Endothelial cell of umbilical vein (primary cell): ENCODE measurements around the gene KLK1. TPM values are rescaled to one million over a fixed set of nuclear protein-coding genes. Genes with fewer than 3 reads are reported as not detected.

ENCODE experiments used
- BruUV-seq: library from RNA; stranded (reverse); fragments of 400-500 nt; replicated peaks from 2 replicates; lab custom pipeline; 2021; lab: Mats Ljungman, UMichigan
- CTCF ChIA-PET: fragments of 300-600, 350-600 bp; sonication (Branson Sonifier 250); formaldehyde crosslinking; loops from one replicate; lab custom pipeline; 2021; ENCODE audit warnings: antibody characterized with exemption, inconsistent platforms; lab: Charles Lee
- POLR2A ChIA-PET: fragments of 300-600, 350-600 bp; sonication (Branson Sonifier 250); formaldehyde crosslinking; loops from one replicate; lab custom pipeline; 2021; ENCODE audit warnings: antibody characterized with exemption, inconsistent platforms; lab: Charles Lee
- DNase-seq: peaks from one replicate; pipeline ENCODE4 v3.0.0-alpha.2; 2011; ENCODE audit warnings: low read depth, low spot score
- FAIRE-seq: peaks from 2 replicates; lab custom pipeline; 2011; peaks lifted over from hg19 to GRCh38; lab: Jason Lieb, UNC
- H2AFZ ChIP-seq: 2 replicates; pipeline ENCODE4 v1.6.0; 2012; ENCODE audit warnings: low read depth, low read length, control low read depth, inconsistent platforms
- H3K27ac ChIP-seq: 2 replicates; pipeline ENCODE4 v1.5.1; 2011; ENCODE audit warnings: low read depth, mild to moderate bottlenecking, control low read depth, low read length, moderate library complexity; ENCODE audit not compliant: insufficient read depth
- H3K27me3 ChIP-seq, 2 experiments: 2 replicates each; pipeline versions ENCODE4 v1.6.0 to v1.6.1; 2011; ENCODE audit warnings: low read length in 2 of 2, mixed read lengths in 1 of 2; ENCODE audit not compliant: control insufficient read depth in 2 of 2, insufficient read depth in 2 of 2
- H3K36me3 ChIP-seq, 2 experiments: 2 replicates in 1 of 2; 3 replicates in 1 of 2; pipeline ENCODE4 v1.5.1; 2011; ENCODE audit warnings: low read length in 2 of 2, mild to moderate bottlenecking in 1 of 2, moderate library complexity in 1 of 2; ENCODE audit not compliant: control insufficient read depth in 2 of 2, insufficient read depth in 2 of 2; ENCODE audit errors: extremely low read depth in 1 of 2
- H3K4me1 ChIP-seq: 3 replicates; pipeline ENCODE4 v1.5.1; 2011; ENCODE audit warnings: mild to moderate bottlenecking, low read length; ENCODE audit not compliant: control insufficient read depth, insufficient read depth; ENCODE audit errors: extremely low read depth
- H3K4me2 ChIP-seq: 2 replicates; pipeline ENCODE4 v1.6.1; 2011; ENCODE audit warnings: low read length, control low read depth, mixed read lengths; ENCODE audit not compliant: insufficient read depth
- H3K4me3 ChIP-seq, 3 experiments: fragments of 200-600 bp in 1 of 3; sonication (generic), shearing (Covaris generic) in 1 of 3; replicated peaks in 1 of 3; 2 replicates each; pipeline ENCODE4 v1.5.1; 2011 to 2016; ENCODE audit warnings: control low read depth in 3 of 3, low read length in 3 of 3, mild to moderate bottlenecking in 2 of 3, inconsistent platforms in 1 of 3, low read depth in 1 of 3, moderate library complexity in 1 of 3; ENCODE audit not compliant: insufficient read depth in 1 of 3
- H3K79me2 ChIP-seq: 2 replicates; pipeline ENCODE4 v1.6.0; 2012; ENCODE audit warnings: low read length, inconsistent platforms; ENCODE audit not compliant: control insufficient read depth, insufficient read depth
- H3K9ac ChIP-seq: replicated peaks from 2 replicates; pipeline ENCODE3; 2011; ENCODE audit warnings: low read length, control low read depth; ENCODE audit not compliant: insufficient read depth; ENCODE audit errors: extremely low read depth
- H3K9me1 ChIP-seq: replicated peaks from 3 replicates; pipeline ENCODE4 v1.6.0; 2011; ENCODE audit warnings: mild to moderate bottlenecking, low read length; ENCODE audit not compliant: control insufficient read depth, insufficient read depth; ENCODE audit errors: extremely low read depth
- H3K9me3 ChIP-seq: replicated peaks from 2 replicates; pipeline ENCODE4 v1.5.1; 2012; ENCODE audit warnings: low read length, inconsistent platforms; ENCODE audit not compliant: control insufficient read depth, insufficient read depth
- H4K20me1 ChIP-seq: replicated peaks from 2 replicates; pipeline ENCODE3; 2011; ENCODE audit warnings: mild to moderate bottlenecking, low read length; ENCODE audit not compliant: control insufficient read depth, insufficient read depth; ENCODE audit errors: extremely low read depth
- CTCF ChIP-seq, 2 donors: IDR thresholded peaks; 1 replicate in 1 of 2; 2 replicates in 1 of 2; pipeline ENCODE4 v1.5.1; 2011; ENCODE audit warnings: low read length in 2 of 2, mild to moderate bottlenecking in 2 of 2, moderate library complexity in 2 of 2, control low read depth in 1 of 2, inconsistent platforms in 1 of 2, low read depth in 1 of 2; ENCODE audit not compliant: insufficient read depth in 1 of 2; ENCODE audit errors: extremely low read depth in 1 of 2
- EZH2 ChIP-seq: IDR thresholded peaks from 2 replicates; pipeline ENCODE4 v1.6.1; 2012; ENCODE audit warnings: borderline replicate concordance, low read depth, mild to moderate bottlenecking, moderate library complexity, low read length, inconsistent platforms; ENCODE audit not compliant: severe bottlenecking
- FOS ChIP-seq: IDR thresholded peaks from 2 replicates; pipeline ENCODE4 v1.6.1; 2011; ENCODE audit warnings: mild to moderate bottlenecking, low read length, moderate library complexity, borderline replicate concordance; ENCODE audit not compliant: insufficient read depth
- GATA2 ChIP-seq: IDR thresholded peaks from 2 replicates; pipeline ENCODE4 v1.7.0; 2011; ENCODE audit warnings: low read depth, mild to moderate bottlenecking, moderate library complexity, mixed read lengths, low read length; ENCODE audit not compliant: insufficient read length, insufficient read depth
- JUN ChIP-seq: IDR thresholded peaks from 2 replicates; pipeline ENCODE4 v1.6.1; 2011; ENCODE audit warnings: borderline replicate concordance, low read depth; ENCODE audit not compliant: insufficient read length, insufficient read depth
- MAX ChIP-seq: IDR thresholded peaks from 2 replicates; pipeline ENCODE4 v1.6.1; 2011; ENCODE audit not compliant: insufficient read depth, insufficient read length
- MYC ChIP-seq: IDR thresholded peaks from one replicate; pipeline ENCODE4 v1.6.1; 2011; ENCODE audit warnings: mild to moderate bottlenecking, low read depth, low read length
- POLR2A ChIP-seq: IDR thresholded peaks from 2 replicates; pipeline ENCODE4 v1.6.1; 2012; ENCODE audit warnings: low read depth, mild to moderate bottlenecking, control low read depth, low read length
- POLR2AphosphoS5 ChIP-seq: IDR thresholded peaks from 2 replicates; pipeline ENCODE4 v1.6.1; 2012; ENCODE audit warnings: low read depth, mild to moderate bottlenecking, control low read depth, low read length, moderate library complexity; ENCODE audit not compliant: insufficient read depth
- dilution Hi-C: fragments of 300-500 bp; cut with MboI; formaldehyde crosslinking; loops from one replicate; pipeline ENCODE4 v1.15.0; 2019; ENCODE audit warnings: low sequenced_read_pairs; ENCODE audit not compliant: extremely low pct_ligation_motif_present
- intact Hi-C: fragments of 100-400 bp; cut with micrococcal nuclease; formaldehyde crosslinking; loops from one replicate; pipeline ENCODE4 v1.10.0; 2022
- polyA plus RNA-seq, 4 experiments: library from polyadenylated mRNA; depleted of rRNA in 3 of 4; stranded (reverse) in 3 of 4; unstranded in 1 of 4; fragments of >200 nt; gene quantifications; 2 replicates each; pipeline versions ENCODE4 v1.2.1 to v1.2.3, GENCODE V29; 2011 to 2012; ENCODE audit warnings: missing spikeins in 1 of 4
- total RNA-seq: library from RNA; stranded (reverse); gene quantifications from 2 replicates; pipeline ENCODE4 v1.2.3, GENCODE V29; 2021

Gene KLK1
- total and polyA plus RNA-seq, 2 donors (not counting 3 experiments of a cell fraction or from before 2014, with no cell fraction given) = 0.08 TPM; not detected in 1

- no peak overlapping the region for H3K4me2 ChIP-seq
- no peak overlapping the region for H3K27ac ChIP-seq
- ChIA-PET CTCF (interaction anchor here (0.9 to 7.3 kb wide), 5 partner anchors 55 to 242 kb away, joined by 4 to 116 read pairs (median 22); no protein-coding TSS in a partner anchor), POLR2A (no interaction called here)
- H3K79me2 ChIP-seq = no peaks in the 10 kb centered on the region
- H3K9ac ChIP-seq = no peak overlapping the region
- peaks cover 26 to 29% of the 10 kb centered on the region in 2 experiments for H3K27me3 ChIP-seq
- H2AFZ ChIP-seq = no peak overlapping the region
- H3K9me1 ChIP-seq = no peaks in the 10 kb centered on the region
- dilution Hi-C loops = no loop called here
- DNase-seq (no peak), FAIRE-seq (no peak)
- H3K9me3 ChIP-seq = no peaks in the 10 kb centered on the region
- no peak overlapping the region for H3K4me3 ChIP-seq
- H3K4me1 ChIP-seq = no peaks in the 10 kb centered on the region
- intact Hi-C loops = no loop called here
- no peaks in the 10 kb centered on the region for H3K36me3 ChIP-seq
- no peak for TF ChIP-seq MAX
- TF ChIP-seq MYC = no peak
- TF ChIP-seq FOS = no peak
- no peak for TF ChIP-seq JUN
- TF ChIP-seq POLR2A = no peak
- TF ChIP-seq CTCF (IDR thresholded peaks at IDR 0.05; ENCODE audit: extremely low read depth in 1 of 2, insufficient read depth in 1 of 2, low read depth in 1 of 2, low read length in 2 of 2) = no peak
- TF ChIP-seq POLR2AphosphoS5 = no peak
- TF ChIP-seq GATA2 = no peak
- TF ChIP-seq EZH2 = no peak
- no peaks in the 10 kb centered on the region for H4K20me1 ChIP-seq
- BruUV-seq = no TSS peak
These were observed 43.8 kb downstream of the KLK1 start for GRCh38 chr19:50779504-50780457.
